GM23248 (cell line): ENCODE measurements around the gene CSTA.

Experiments used
- EZH2 ChIP-seq: fragments of 200-600 bp; sonication (generic); IDR thresholded peaks from 2 replicates; pipeline ENCODE4 v1.6.1; 2018; ENCODE audit warnings: antibody characterized with exemption, mild to moderate bottlenecking; ENCODE audit not compliant: insufficient read depth, poor library complexity, severe bottlenecking
- EZH2phosphoT487 ChIP-seq: fragments of 200-600 bp; sonication (generic); IDR thresholded peaks from 2 replicates; pipeline ENCODE4 v1.6.1; 2018; ENCODE audit warnings: antibody characterized with exemption, moderate library complexity, mild to moderate bottlenecking, low read depth; ENCODE audit not compliant: insufficient read depth

DNA sequence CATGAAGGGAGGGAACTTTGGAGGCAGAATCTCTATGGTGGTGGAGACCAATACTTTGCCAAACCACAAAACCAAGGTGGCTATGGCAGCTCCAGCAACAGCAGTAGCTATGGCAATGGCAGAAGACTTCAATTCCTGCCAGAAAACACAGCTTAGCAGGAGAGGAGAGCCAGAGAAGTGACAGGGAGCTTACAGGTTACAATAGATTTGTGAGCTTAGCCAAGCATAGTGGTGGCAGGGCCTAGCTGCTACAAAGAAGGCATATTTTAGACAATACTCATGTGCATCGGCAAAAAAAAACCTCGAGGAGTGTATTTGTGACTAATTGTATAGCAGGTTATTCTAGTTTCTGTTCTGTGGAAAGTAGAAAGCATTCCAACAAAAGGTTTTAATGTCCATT, 6.4 kb upstream of the CSTA start:
- TF ChIP-seq EZH2 (no peak), EZH2phosphoT487 (no peak)
